SU-DHL-6 (cell line): ENCODE results near the gene TET3.

Source experiments
- H2AFZ ChIP-seq: fragments of 200-600 bp; sonication (generic); 2 replicates; pipeline ENCODE4 v1.6.1; 2014; ENCODE audit warnings: low read depth, mild to moderate bottlenecking, moderate library complexity, mixed read lengths, antibody characterized with exemption, low read length; ENCODE audit not compliant: severe bottlenecking
- H3F3A ChIP-seq: fragments of 200-600 bp; shearing (Covaris generic); 2 replicates; pipeline ENCODE4 v1.6.0; 2016; ENCODE audit warnings: antibody characterized with exemption, mild to moderate bottlenecking; ENCODE audit not compliant: insufficient read depth
- H3K27ac ChIP-seq: fragments of 200-600 bp; sonication (generic); 2 replicates; pipeline ENCODE4 v1.5.1; 2016; ENCODE audit warnings: low read depth, mild to moderate bottlenecking, low read length, moderate library complexity, mixed read lengths
- H3K27me3 ChIP-seq: fragments of 200-600 bp; sonication (generic), shearing (Covaris generic); 2 replicates; pipeline ENCODE4 v1.6.0; 2014; ENCODE audit warnings: mild to moderate bottlenecking, low read length
- H3K36me3 ChIP-seq: fragments of 200-600 bp; sonication (generic); 2 replicates; pipeline ENCODE4 v1.6.1; 2014; ENCODE audit warnings: mild to moderate bottlenecking, low read length, mixed read lengths
- H3K4me2 ChIP-seq: fragments of 300-600, 200-600 bp; shearing (Covaris generic), sonication (generic); 2 replicates; pipeline ENCODE4 v1.6.0; 2014; ENCODE audit warnings: low read length, low read depth, mild to moderate bottlenecking; ENCODE audit not compliant: poor library complexity, severe bottlenecking
- H3K4me3 ChIP-seq: fragments of 200-600 bp; sonication (generic); 2 replicates; pipeline ENCODE4 v1.5.1; 2014; ENCODE audit warnings: antibody characterized with exemption, low read length, mild to moderate bottlenecking, mixed read lengths; ENCODE audit not compliant: insufficient read depth, poor library complexity, severe bottlenecking
- H3K79me2 ChIP-seq: fragments of 200-600 bp; sonication (generic); 2 replicates; pipeline ENCODE4 v1.6.1; 2014; ENCODE audit warnings: mild to moderate bottlenecking, low read length, moderate library complexity; ENCODE audit not compliant: insufficient read depth
- H3K9ac ChIP-seq: fragments of 200-600 bp; sonication (generic); 2 replicates; pipeline ENCODE4 v1.7.0; 2014; ENCODE audit warnings: mild to moderate bottlenecking, low read length
- H3K9me2 ChIP-seq: fragments of 200-600 bp; sonication (generic); replicated peaks from 2 replicates; pipeline ENCODE4 v1.6.1; 2014; ENCODE audit warnings: low read length; ENCODE audit not compliant: insufficient read depth
- H3K9me3 ChIP-seq: fragments of 200-600 bp; sonication (generic); 2 replicates; pipeline ENCODE4 v1.6.1; 2014; ENCODE audit warnings: low read length, mixed read lengths; ENCODE audit not compliant: insufficient read depth
- H4K20me1 ChIP-seq: fragments of 200-600 bp; sonication (generic); 2 replicates; pipeline ENCODE4 v1.6.1; 2014; ENCODE audit warnings: low read depth, mild to moderate bottlenecking, antibody characterized with exemption, low read length, moderate library complexity, mixed read lengths
- EZH2phosphoT487 ChIP-seq: fragments of 200-600 bp; sonication (generic), shearing (Covaris generic); conservative IDR thresholded peaks from 2 replicates; pipeline ENCODE4 v1.6.1; 2018; ENCODE audit warnings: mild to moderate bottlenecking, antibody characterized with exemption, low read length, moderate library complexity, mixed read lengths
- TF ChIP-seq, protein P1 (sequence below): fragments of 200-600 bp; sonication (generic); IDR thresholded peaks from one replicate; pipeline ENCODE4 v1.5.1; 2017; ENCODE audit warnings: antibody characterized with exemption, mild to moderate bottlenecking, low read length, moderate library complexity; ENCODE audit not compliant: insufficient read depth, poor library complexity, severe bottlenecking

The TET3 gene

GRCh38 chr2:73984203-73984921 lies at the start of gene TET3:
Gene TET3, plus strand, starts transcription at chr2:73984910. Its CDS starts 1,494 bp downstream, at chr2:73986404.
- no peaks in the 10 kb centered on the region; the same call in 1 of the 2 replicates for H4K20me1 ChIP-seq
- H3K9ac ChIP-seq: peak within 1 kb of the TSS; percentile 72
- TF ChIP-seq, protein P1, sequence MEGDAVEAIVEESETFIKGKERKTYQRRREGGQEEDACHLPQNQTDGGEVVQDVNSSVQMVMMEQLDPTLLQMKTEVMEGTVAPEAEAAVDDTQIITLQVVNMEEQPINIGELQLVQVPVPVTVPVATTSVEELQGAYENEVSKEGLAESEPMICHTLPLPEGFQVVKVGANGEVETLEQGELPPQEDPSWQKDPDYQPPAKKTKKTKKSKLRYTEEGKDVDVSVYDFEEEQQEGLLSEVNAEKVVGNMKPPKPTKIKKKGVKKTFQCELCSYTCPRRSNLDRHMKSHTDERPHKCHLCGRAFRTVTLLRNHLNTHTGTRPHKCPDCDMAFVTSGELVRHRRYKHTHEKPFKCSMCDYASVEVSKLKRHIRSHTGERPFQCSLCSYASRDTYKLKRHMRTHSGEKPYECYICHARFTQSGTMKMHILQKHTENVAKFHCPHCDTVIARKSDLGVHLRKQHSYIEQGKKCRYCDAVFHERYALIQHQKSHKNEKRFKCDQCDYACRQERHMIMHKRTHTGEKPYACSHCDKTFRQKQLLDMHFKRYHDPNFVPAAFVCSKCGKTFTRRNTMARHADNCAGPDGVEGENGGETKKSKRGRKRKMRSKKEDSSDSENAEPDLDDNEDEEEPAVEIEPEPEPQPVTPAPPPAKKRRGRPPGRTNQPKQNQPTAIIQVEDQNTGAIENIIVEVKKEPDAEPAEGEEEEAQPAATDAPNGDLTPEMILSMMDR: no peak
- TF ChIP-seq EZH2phosphoT487: no peak
- H3K9me2 ChIP-seq: no peaks in the 10 kb centered on the region
- peak within 1 kb of the TSS; percentile 49 for H2AFZ ChIP-seq
- no peaks in the 10 kb centered on the region for H3K36me3 ChIP-seq
- H3F3A ChIP-seq: peaks cover 28% of the 10 kb centered on the region
- no peaks in the 10 kb centered on the region for H3K27me3 ChIP-seq
- H3K9me3 ChIP-seq: no peaks in the 10 kb centered on the region
- peak within 1 kb of the TSS; percentile 77 for H3K4me2 ChIP-seq
- H3K27ac ChIP-seq: peak within 1 kb of the TSS; percentile 69
- peak within 1 kb of the TSS; percentile 60 for H3K4me3 ChIP-seq
- peaks cover 39% of the 10 kb centered on the region for H3K79me2 ChIP-seq

- H3K4me3 ChIP-seq: no peak overlapping the region
Observed at GRCh38 chr2:73935641-73936040, 49.1 kb upstream of the TET3 start.

DNA sequence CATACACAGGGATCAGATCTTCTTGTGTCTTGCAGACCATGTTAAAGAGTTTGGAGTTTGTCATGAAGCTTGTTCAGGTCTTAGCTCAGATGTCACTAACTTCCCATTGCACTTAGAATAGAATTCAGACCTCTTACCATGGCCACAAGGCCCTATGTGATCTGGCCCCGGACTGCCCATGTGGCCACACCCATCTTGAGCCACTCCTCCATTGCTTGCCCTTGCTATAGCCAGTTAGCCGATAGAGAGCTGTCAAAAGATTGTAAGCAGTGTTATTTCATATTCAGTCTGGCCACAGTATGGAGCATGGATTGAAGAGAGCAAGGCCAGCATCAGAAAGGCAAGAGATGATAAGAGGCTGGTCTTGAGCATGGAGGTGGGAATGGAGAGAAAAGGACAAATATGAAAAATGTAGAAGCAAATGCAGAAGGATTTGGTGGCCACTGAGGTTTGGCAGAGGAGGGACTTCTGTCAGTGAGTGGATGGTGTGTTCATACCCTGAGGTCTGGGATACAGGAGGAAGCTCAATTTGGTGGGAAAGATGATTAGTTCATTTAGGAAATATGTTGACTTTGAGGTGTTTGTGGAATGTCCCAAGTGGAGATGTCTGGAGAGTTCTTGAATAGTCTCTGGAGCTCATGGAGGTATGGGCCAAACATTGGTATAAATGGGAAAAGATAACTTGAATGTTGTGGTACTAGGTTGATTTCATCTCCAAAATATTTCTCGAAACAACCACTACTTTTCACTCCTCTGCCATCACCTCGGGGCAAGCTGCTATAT lies 47.4 kb upstream of the TET3 start:
- Histone ChIP-seq H3K9me3 (no peaks in the 10 kb centered on the region), H2AFZ (no peak overlapping the region), H4K20me1 (peaks cover 9% of the 10 kb centered on the region; the same call in 1 of the 2 replicates), H3K9me2 (no peaks in the 10 kb centered on the region), H3K27ac (no peak overlapping the region), H3K4me2 (no peak overlapping the region), H3K36me3 (peaks cover 6% of the 10 kb centered on the region; the same call in 1 of the 2 replicates), H3K9ac (no peak overlapping the region), H3K4me3 (no peak overlapping the region), H3K79me2 (peaks cover 92% of the 10 kb centered on the region), H3F3A (no peaks in the 10 kb centered on the region), H3K27me3 (no peaks in the 10 kb centered on the region)
- TF ChIP-seq, protein P1: no peak
- no peak for TF ChIP-seq EZH2phosphoT487

More at GRCh38 chr2:73935641-73936040, 49.1 kb upstream of the TET3 start:
- Histone ChIP-seq H3K27ac (no peak overlapping the region), H4K20me1 (peaks cover 4% of the 10 kb centered on the region; the same call in 1 of the 2 replicates), H3K36me3 (peaks cover 6% of the 10 kb centered on the region; the same call in 1 of the 2 replicates), H3K27me3 (no peaks in the 10 kb centered on the region), H3K9ac (no peak overlapping the region), H3K4me2 (no peak overlapping the region), H3F3A (no peaks in the 10 kb centered on the region), H3K9me2 (no peaks in the 10 kb centered on the region), H3K79me2 (peaks cover 91% of the 10 kb centered on the region), H2AFZ (no peak overlapping the region), H3K9me3 (no peaks in the 10 kb centered on the region)
- TF ChIP-seq, protein P1: no peak
- TF ChIP-seq EZH2phosphoT487: no peak
